ENCODE data around the gene LONRF2.

- TF ChIP-seq EP300 (IDR thresholded peaks at IDR 0.05) (no peak), CTCF (IDR thresholded peaks at IDR 0.05) (no peak), POLR2A (IDR thresholded peaks at IDR 0.05) (no peak)
Measured at GRCh38 chr2:100267751-100268150, 54.5 kb downstream of the LONRF2 start.

Data from upper lobe of left lung (tissue), 4 donors.